Heart left ventricle (tissue), 16 donors: ENCODE results near the gene RSU1. TPM values are rescaled to one million over a fixed set of nuclear protein-coding genes. Genes with fewer than 3 reads are reported as not detected.

ENCODE experiments used
- ATAC-seq, 4 donors: fragments of 200-7000 bp; cut with Tn5 transposase; one replicate each; pipeline ENCODE4 v1.9.1; 2020 to 2022; ENCODE audit warnings: moderate library complexity in 4 of 4, mild to moderate bottlenecking in 3 of 4, moderate number of reproducible peaks in 1 of 4
- DNase-seq, 5 donors: peaks; one replicate each; pipeline ENCODE4 v3.0.0-alpha.2; 2020
- H3K27ac ChIP-seq, 12 donors: fragments of 200-600 bp; sonication (generic) in 4 of 12; one replicate each; pipeline versions ENCODE4 v1.5.0 to v1.8.0; 2016 to 2022; ENCODE audit warnings: mild to moderate bottlenecking in 2 of 12
- H3K27me3 ChIP-seq, 9 donors: fragments of 200-600 bp; sonication (generic) in 2 of 9; one replicate each; pipeline versions ENCODE4 v1.5.1 to v1.8.0; 2016 to 2022; ENCODE audit warnings: mild to moderate bottlenecking in 3 of 9
- H3K36me3 ChIP-seq, 9 donors: fragments of 200-600 bp; sonication (generic) in 2 of 9; one replicate each; pipeline versions ENCODE4 v1.5.0 to v1.8.0; 2018 to 2022; ENCODE audit warnings: mild to moderate bottlenecking in 2 of 9
- H3K4me1 ChIP-seq, 12 donors: fragments of 200-600 bp; sonication (generic) in 4 of 12; one replicate each; pipeline versions ENCODE4 v1.5.0 to v1.8.0; 2016 to 2022; ENCODE audit warnings: mild to moderate bottlenecking in 3 of 12
- H3K4me3 ChIP-seq, 12 donors: fragments of 200-600 bp; sonication (generic) in 4 of 12; one replicate each; pipeline versions ENCODE4 v1.5.0 to v1.8.0; 2017 to 2022; ENCODE audit warnings: mild to moderate bottlenecking in 9 of 12, moderate library complexity in 4 of 12
- H3K9me3 ChIP-seq, 12 donors: fragments of 200-600 bp; sonication (generic) in 4 of 12; one replicate each; pipeline versions ENCODE4 v1.5.0 to v1.8.0; 2016 to 2022; ENCODE audit warnings: mild to moderate bottlenecking in 1 of 12
- POLR2A ChIP-seq, 2 donors: fragments of 450-650 bp; IDR thresholded peaks; one replicate each; pipeline ENCODE4 v1.6.1; 2017; ENCODE audit warnings: antibody characterized with exemption in 2 of 2, mild to moderate bottlenecking in 2 of 2, moderate library complexity in 2 of 2
- WGBS, 4 donors: extraction: QIAGEN DNeasy Blood & Tissue Kit in 2 of 4; methylation state at CpG; one replicate each; pipeline versions ENCODE4 v1.1.5 to v1.1.7; 2013 to 2018; 5-methylcytosine and 5-hydroxymethylcytosine counted together
- intact Hi-C, 10 donors: fragments of 100-400 bp; cut with DNase I; formaldehyde crosslinking; loops; one replicate each; pipeline versions ENCODE4 v1.11.1 to v1.14.2; 2022
- polyA plus RNA-seq, 2 donors: library from polyadenylated mRNA; stranded (reverse); fragments of 200-250 nt; gene quantifications; one replicate each; pipeline ENCODE4 v1.2.3, GENCODE V29; 2013
- total RNA-seq, 9 donors: library from RNA; depleted of rRNA in 2 of 9; stranded (reverse); fragments of >200 nt in 2 of 9; fragmentation: NEBNext Ultra II Directional in 3 of 9; extraction: Animal tissue kit (Norgen Biotek cat#: 25700) in 3 of 9; gene quantifications; one replicate each; pipeline versions ENCODE4 v1.1.0 to v1.2.4, GENCODE V29; 2016 to 2023
- TF ChIP-seq, protein P1 (sequence below), 12 donors: fragments of 200-600 bp; sonication (generic) in 4 of 12; IDR thresholded peaks; one replicate each; pipeline versions ENCODE4 v1.5.0 to v1.8.0; 2018 to 2022; ENCODE audit warnings: antibody characterized with exemption in 12 of 12, mild to moderate bottlenecking in 5 of 12
- donor health status: ischemic (EF 13 %, LVEDD 7.1; RV severe dilation, severe dysfunction).
- donor health status: healthy with polysubstance abuse.
- donor health status: DM: no; HTN: yes; CAD: no.
- donor health status: DM: no; HTN: no; CAD: no.
- donor health status: ischemic (EF 25% LVEDD 6.9; RV normal size, moderate dysfunction).
- donor health status: ischemic (EF 25% LVEDD 5.7; RV mildly dilated, moderate dysfunction).
- donor health status: healthy.
- donor health status: DM: yes; HTN: yes; CAD: no.
- donor health status: ischemic (EF 35%, LVEDD 5.7; RV mildly dilated, moderate dysfunction).
- donor health status: nonischemic (EF 11% LVEDD 7.7; RV severe dilation, severe dysfunction).
- donor health status: DM: yes; HTN: yes; CAD: no.
- donor health status: PGD.
- donor health status: ischemic (EF 29% LVEDD 5.4; RV normal size, mild dysfunction).
- donor health status: nonischemic (EF 23%, LVEDD 6.1; RV moderate dilation, normal function).

Gene RSU1
- total and polyA plus RNA-seq, 11 donors = 29.6 to 84.1 (median 53.0) TPM

DNA sequence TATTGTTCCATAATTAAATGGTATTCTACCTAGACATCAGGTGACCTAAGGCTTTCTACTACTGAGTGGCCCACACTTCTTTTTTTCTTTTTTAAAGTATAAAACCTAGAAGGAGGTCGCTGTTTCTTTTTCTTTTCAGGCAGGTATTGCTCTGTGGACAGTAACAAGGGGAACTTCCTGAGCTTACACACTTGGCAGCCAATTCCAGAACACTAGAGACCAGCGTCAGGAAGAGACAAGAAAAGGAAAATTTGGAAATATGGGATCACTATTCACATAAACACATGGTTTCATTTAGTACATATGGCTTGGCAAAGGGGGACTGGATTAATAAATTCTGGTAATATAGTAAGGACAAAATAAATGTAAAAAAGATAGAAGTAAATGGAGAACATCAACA lies 141.9 kb downstream of the RSU1 start:
- H3K4me3 ChIP-seq = no peak overlapping the region
- WGBS, 4 donors = 66 to 91% (median 84%) methylated on average over 2 of the region's 2 CpGs
- no peak overlapping the region for H3K27ac ChIP-seq
- peaks cover 0 to 7% (median 0%) of the 10 kb centered on the region in 12 donors for H3K9me3 ChIP-seq
- no peak for DNase-seq
- no peak for ATAC-seq
- no peak for TF ChIP-seq POLR2A (IDR thresholded peaks at IDR 0.05)
- TF ChIP-seq, protein P1, sequence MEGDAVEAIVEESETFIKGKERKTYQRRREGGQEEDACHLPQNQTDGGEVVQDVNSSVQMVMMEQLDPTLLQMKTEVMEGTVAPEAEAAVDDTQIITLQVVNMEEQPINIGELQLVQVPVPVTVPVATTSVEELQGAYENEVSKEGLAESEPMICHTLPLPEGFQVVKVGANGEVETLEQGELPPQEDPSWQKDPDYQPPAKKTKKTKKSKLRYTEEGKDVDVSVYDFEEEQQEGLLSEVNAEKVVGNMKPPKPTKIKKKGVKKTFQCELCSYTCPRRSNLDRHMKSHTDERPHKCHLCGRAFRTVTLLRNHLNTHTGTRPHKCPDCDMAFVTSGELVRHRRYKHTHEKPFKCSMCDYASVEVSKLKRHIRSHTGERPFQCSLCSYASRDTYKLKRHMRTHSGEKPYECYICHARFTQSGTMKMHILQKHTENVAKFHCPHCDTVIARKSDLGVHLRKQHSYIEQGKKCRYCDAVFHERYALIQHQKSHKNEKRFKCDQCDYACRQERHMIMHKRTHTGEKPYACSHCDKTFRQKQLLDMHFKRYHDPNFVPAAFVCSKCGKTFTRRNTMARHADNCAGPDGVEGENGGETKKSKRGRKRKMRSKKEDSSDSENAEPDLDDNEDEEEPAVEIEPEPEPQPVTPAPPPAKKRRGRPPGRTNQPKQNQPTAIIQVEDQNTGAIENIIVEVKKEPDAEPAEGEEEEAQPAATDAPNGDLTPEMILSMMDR (IDR thresholded peaks at IDR 0.05) = no peak
- intact Hi-C loops = no loop called here
- no peaks in the 10 kb centered on the region for H3K4me1 ChIP-seq
- no peaks in the 10 kb centered on the region for H3K27me3 ChIP-seq
- peaks cover 0 to 4% (median 0%) of the 10 kb centered on the region in 9 donors for H3K36me3 ChIP-seq

DNA sequence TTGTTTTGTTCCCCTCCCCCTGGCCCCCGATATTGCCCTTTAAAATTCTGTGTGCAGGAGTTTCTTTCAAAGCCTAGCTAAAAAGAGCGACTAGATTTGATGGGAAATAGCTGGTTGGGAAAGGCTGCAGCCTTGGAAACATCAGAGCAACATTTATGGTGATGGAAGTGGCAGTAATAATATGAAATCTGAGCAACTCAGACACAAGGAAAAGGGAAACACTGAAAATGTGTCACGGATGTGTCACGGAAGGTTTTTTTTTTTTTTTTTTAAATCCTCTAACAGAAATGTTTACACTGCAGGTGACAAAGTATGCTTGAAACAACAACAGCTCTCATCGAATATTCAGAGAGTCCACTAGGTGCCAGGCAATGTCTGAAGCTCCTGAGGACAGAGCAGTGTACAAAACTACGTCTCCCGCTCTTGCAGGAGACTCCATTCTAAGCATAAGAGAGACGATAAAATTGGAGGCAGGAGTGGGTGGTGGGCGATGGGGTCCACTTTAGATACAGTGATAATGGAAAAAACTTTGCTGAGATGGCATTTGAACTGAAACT lies 143.0 kb downstream of the RSU1 start:
- no peaks in the 10 kb centered on the region for H3K27me3 ChIP-seq
- intact Hi-C loops = no loop called here

DNA sequence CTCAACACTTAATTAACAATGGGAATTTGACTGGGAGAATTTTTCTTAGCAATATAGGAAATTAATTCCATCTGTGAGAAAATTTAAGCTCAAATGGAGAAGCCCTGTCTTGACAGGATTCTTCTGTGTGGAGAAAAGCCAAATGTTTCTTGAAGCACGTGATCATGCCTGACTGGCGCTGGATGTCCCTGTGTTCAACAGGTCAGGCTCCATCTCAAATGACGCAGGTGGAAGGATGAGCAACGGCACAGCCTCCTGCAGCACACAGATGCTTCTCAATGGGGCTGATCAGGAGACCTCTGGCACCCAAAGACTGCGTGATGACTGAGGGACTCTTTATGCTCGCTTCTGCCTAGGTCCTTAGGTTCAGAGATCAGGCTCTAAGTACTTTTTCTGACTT lies 143.8 kb downstream of the RSU1 start:
- Histone ChIP-seq H3K4me3 (no peak overlapping the region), H3K4me1 (no peaks in the 10 kb centered on the region), H3K36me3 (peaks cover 0 to 4% (median 0%) of the 10 kb centered on the region in 9 donors), H3K27ac (no peak overlapping the region), H3K9me3 (peaks cover 0 to 7% (median 0%) of the 10 kb centered on the region in 12 donors), H3K27me3 (no peaks in the 10 kb centered on the region)
- no peak for ATAC-seq
- no peak for DNase-seq
- no peak for TF ChIP-seq POLR2A (IDR thresholded peaks at IDR 0.05)
- TF ChIP-seq, protein P1 (IDR thresholded peaks at IDR 0.05) = no peak
- WGBS, 4 donors = 83 to 95% (median 93%) methylated on average over 6 of the region's 6 CpGs
- intact Hi-C loops = no loop called here

More for the DNA sequence above, 143.0 kb downstream of the RSU1 start:
- Histone ChIP-seq H3K36me3 (peaks cover 0 to 4% (median 0%) of the 10 kb centered on the region in 9 donors), H3K4me3 (no peak overlapping the region), H3K9me3 (peaks cover 0 to 7% (median 0%) of the 10 kb centered on the region in 12 donors), H3K4me1 (no peaks in the 10 kb centered on the region), H3K27ac (no peak overlapping the region)
- WGBS, 4 donors = 92 to 95% (median 92%) methylated on average over 9 of the region's 9 CpGs
- TF ChIP-seq POLR2A (IDR thresholded peaks at IDR 0.05) = no peak
- DNase-seq (no peak), ATAC-seq (no peak)

DNA sequence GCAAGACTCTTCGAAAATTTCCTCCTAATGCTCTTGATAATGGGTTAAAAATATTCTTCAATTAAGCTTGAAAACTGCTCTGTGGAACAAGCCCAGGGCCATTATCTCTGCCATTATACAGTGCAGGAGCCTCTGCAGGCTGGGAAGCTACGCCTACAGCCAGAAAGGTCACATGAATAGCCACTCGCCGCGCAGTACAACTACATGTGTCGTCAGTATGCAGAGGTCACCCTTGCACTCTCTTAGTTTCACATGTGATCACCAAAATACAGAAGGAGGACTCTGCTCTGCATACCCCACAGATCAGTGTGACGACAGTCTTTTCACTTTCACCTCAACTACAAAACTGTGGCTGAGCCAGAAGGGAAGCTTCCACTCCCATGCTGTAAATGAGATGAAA lies 153.8 kb downstream of the RSU1 start:
- intact Hi-C loops = no loop called here
- no peak overlapping the region for H3K4me3 ChIP-seq
- TF ChIP-seq POLR2A (IDR thresholded peaks at IDR 0.05) = no peak
- TF ChIP-seq, protein P1 (IDR thresholded peaks at IDR 0.05) = no peak
- peak in 3 of 5 donors; percentile 15 to 58 (median 23) for DNase-seq
- 23 to 60% (median 49%) methylated on average over 7 of the region's 7 CpGs for WGBS, 4 donors
- no peaks in the 10 kb centered on the region for H3K36me3 ChIP-seq
- H3K9me3 ChIP-seq = no peaks in the 10 kb centered on the region
- peak; percentile 73 to 98 (median 94) for ATAC-seq
- H3K27ac ChIP-seq = peak overlapping the region in 3 of 12 donors; percentile 9 to 44 (median 32)
- peaks cover 0 to 7% (median 0%) of the 10 kb centered on the region in 12 donors for H3K4me1 ChIP-seq
- no peaks in the 10 kb centered on the region for H3K27me3 ChIP-seq

DNA sequence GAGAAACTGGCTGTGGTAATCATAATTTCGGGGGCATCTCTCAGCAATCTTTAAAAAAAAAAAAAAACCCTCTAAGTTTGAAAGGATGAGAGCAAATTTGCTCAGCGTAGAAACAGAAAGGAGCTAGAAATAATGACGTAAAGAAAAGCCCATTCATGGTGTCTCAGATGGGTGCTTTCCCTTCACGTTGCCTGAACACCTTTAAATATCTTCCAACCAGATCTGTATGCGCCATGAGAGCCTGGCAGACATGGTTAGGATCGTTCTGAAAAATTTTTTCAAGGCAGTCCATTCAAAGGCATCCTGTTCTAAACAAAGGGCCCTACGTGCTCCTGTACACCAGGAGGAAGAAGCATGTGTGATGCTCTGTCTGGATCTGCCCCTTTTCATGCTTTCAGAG lies 154.3 kb downstream of the RSU1 start:
- peaks cover 0 to 7% (median 0%) of the 10 kb centered on the region in 12 donors for H3K4me1 ChIP-seq
- H3K27ac ChIP-seq = no peak overlapping the region
- WGBS, 4 donors = 66 to 71% (median 70%) methylated on average over 7 of the region's 7 CpGs
- no peak overlapping the region for H3K4me3 ChIP-seq
- TF ChIP-seq, protein P1 (IDR thresholded peaks at IDR 0.05) = no peak
- TF ChIP-seq POLR2A (IDR thresholded peaks at IDR 0.05) = no peak
- no peaks in the 10 kb centered on the region for H3K27me3 ChIP-seq
- no peaks in the 10 kb centered on the region for H3K9me3 ChIP-seq
- no peaks in the 10 kb centered on the region for H3K36me3 ChIP-seq
- no peak for ATAC-seq
- intact Hi-C loops = no loop called here
- no peak for DNase-seq
